ENCODE results near the gene OR10A6.
A peak's percentile ranks its signal among the peaks of the same experiment; 100 is the strongest.

The OR10A6 gene, protein sequence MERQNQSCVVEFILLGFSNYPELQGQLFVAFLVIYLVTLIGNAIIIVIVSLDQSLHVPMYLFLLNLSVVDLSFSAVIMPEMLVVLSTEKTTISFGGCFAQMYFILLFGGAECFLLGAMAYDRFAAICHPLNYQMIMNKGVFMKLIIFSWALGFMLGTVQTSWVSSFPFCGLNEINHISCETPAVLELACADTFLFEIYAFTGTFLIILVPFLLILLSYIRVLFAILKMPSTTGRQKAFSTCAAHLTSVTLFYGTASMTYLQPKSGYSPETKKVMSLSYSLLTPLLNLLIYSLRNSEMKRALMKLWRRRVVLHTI

DNA sequence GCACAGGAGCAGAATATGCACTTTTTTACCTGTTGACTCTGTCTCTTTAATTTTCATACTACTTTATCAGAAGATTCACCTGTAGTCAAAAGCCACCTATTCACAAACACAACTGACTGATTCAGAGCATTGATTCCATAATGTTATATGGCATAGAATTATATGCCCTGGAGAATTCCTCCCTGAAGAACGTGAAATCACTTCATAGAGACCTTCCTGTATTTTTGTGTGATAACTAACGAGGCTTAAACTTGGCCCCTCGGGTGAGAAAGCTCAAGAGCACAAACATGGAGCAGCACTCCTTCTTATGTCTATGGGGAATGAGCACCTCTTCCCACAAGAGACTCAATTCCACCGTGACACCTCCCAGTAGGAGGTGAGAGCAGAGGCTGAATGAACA lies at the start of gene OR10A6:
Gene OR10A6 (minus strand): TSS at position 101 of the 400 bp plus-strand sequence. CDS start 2,606 bp downstream, outside the sequence.
- DNase-seq (ENCODE audit: low spot score), result no peak

DNA sequence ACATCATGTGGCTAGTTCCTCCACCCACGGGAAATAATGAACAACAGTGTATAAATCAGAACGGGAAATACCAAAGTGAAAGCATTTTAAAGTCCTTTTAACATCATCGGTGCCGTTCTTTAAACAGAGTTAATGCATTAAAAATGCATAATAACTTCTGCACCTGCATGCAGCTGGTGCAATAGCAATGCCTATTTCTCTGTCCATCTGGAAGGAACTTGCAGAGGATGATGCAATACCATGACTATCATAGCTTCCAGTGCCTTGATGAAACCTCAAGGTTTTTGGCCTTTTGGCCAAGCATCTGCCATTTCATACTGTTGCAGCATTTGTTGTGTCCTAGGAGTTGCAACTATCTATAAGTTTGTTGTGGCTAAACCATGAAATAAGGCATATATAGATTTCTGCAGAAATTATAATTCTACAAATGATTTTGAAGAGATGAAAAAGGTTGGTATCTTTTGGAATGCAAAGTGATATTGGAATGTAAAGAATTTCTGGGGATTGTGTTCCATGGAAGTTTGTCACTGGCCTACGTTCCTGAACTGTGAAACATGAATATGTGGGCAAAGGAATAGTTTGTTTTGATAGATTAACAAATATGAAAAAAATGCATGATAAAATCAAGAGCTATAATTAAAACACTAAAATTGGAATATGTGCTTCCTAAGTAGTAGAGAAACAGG lies 46.3 kb upstream of the OR10A6 start:
- DNase-seq (ENCODE audit: low spot score), result peak; percentile 29

DNA sequence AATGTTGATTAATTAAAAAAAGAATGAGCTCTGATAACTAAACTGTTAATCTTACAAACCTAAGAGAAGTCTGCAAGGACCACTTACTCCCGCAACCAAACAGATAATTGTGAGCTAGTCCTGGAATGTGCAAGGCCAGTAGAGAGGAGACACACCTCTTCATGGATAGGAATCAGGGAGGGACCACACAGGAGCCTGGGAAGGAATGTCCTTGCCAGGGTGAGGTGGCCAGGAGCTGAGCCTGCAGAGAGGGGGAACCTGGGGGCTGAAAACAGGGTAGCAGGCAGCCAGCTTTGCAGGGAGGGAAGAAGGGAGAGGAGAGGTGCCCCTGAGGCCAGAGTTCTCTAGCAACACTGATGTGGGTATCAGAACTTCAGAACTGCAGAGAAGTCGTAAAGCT lies 43.6 kb upstream of the OR10A6 start:
- DNase-seq (ENCODE audit: low spot score), result no peak

DNA sequence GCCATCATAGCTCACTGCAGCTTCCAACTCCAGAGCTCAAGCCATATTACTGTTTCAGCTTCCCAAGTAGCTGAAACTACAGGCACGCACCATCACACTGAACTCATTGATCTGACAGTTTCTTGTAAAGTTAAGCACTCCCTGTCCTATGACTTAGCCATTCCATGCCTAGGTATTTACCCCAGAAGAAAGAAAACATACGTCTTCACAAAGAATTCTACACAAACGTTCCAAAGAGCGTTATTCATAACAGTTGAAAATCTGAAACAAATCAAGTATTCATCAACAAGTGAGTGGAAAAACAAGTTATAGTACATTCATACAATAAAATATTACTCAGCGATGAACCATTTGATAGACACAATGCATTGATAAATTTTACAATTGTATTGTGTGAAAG lies 41.9 kb upstream of the OR10A6 start:
- DNase-seq (ENCODE audit: low spot score), result no peak

DNA sequence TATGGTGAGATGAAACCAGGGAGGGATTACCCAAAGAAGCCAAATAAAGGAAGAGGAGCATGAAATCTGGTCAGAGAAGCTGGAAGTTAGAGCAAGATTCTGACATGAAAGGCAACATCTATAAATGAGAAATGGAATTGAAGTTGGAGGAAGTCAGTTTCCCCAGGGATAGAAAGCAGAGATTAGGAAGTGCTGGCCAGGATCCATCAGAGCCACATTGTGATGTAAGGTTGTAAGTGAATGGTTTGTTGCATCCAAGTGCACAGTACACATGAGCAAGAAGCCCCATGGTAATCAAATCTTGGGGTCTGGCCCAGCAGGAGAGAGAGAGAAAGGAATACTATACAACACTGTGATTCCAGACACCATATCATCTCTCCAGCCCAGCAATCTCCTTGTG lies 40.8 kb upstream of the OR10A6 start:
- DNase-seq (ENCODE audit: low spot score), result no peak

DNA sequence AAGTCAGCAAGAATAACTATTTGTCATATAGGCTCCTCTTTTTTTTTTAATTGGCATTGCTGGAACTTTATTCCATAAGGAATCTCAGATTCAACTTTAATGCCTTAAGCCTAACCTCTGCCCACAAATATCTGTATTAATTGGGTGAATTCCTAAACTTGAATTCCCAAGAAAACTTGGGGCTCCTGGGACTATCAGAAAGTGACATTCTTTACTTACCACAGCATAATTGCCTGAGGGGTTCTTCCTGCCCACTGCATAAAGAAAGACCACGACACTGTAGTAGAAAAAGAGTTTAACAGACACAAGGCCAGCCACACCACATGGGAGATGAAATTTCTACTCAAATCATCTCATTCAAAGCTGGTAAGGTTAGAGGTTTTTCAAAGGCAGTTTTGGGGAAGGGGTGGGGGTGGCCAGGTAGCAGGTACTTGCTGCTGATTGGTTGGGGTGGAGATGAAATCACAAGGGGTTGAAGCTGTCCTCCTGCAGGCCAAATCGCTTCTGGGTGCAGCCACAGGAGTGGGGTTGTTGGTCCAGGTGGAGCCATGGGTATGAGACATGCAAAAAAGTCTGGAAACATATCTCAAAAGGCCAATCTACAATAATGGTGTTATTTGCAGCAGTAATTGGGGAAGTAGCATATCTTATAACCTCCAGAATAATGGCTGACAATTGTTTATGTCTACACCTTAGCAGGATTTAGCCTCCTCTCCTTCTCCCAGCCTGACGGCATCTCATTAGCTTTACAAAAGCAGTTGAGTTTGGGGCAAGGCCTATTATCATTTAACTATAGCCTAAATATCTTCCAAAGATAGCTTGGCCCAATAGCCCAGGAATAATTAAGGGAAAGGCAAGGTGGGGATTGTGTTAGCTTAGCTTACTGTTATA lies 38.9 kb upstream of the OR10A6 start:
- no peak for DNase-seq (ENCODE audit: low spot score)

DNA sequence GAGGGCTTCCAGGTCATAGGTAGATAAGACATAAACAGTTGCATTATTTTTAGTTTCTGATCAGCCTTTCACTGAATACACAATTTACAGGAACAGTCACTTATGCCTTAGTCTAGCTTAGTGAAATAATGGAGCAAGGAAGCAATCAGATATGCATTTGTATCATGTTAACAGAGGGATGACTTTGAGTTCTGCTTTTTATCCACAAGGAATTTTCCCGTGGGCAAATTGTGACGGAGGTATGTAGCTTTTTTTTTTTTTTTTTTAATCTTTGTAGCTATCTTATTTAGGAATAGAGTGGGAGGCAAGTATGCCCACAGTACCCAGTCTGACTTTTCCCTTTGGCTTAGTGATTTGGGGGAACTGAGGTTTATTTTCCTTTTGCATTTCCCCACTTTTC lies 37.6 kb upstream of the OR10A6 start:
- no peak for DNase-seq (ENCODE audit: low spot score)

DNA sequence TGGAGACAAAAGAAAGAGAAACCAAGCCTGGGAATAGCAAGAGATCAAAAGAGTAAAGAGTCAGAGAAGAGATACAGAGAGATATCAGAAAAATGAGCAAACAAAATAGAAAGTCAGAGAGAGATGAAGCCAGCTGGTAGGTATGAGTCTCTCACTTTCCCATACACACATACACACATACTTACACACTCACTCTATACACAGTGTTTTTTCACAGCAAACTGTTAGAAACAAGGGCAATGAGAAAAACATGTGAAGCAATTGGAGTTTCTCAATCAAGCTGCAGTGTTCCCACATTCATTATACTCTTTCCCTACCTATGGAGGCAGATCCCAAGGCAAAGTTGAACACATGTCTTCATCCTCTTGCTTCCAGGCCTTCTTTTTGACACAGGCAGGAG lies 36.8 kb upstream of the OR10A6 start:
- no peak for DNase-seq (ENCODE audit: low spot score)

DNA sequence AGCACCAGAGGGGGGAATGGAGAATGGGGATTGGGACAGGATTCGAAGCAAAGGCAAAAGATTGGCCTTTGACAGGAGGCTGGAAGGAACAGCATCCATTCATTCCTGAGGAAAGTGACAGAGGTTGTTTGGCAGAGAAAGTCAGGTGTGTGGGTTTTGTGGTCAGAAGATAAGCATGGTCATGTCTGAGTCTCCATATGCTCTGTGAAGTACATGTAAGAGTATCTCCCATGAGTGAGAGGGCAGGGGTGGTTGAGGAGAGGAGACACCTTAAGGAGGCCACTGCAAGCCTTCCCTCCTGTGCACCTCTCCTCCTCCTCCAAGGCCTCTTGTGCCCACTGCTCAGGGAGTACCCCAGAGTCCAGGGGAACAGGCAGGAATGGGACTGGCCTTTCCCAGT lies 36.0 kb upstream of the OR10A6 start:
- DNase-seq (ENCODE audit: low spot score), result no peak

DNA sequence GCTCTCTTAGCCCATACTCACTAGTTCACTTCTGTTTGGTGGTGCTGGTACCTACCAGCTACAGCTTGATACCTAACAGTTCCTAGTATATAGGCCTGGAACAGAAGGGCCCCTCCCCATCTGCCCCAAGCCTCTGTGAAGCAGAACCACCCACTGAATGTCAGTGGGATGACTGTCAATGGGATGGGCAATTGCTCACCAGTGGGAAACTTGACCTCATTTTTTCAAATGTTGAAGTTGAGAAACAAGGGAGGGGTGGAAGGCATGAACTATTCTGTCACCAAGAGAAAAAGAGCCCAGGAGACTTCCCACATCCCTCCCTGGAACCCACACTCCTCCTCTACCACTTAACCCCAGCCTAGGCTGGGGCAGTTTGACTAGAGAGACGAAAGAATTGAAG lies 34.3 kb upstream of the OR10A6 start, which contains the start of gene NLRP10:
Gene NLRP10 (minus strand): TSS at position 62 of the 400 bp plus-strand sequence. CDS start 1,952 bp downstream, outside the sequence.
- DNase-seq (ENCODE audit: low spot score), result no peak

DNA sequence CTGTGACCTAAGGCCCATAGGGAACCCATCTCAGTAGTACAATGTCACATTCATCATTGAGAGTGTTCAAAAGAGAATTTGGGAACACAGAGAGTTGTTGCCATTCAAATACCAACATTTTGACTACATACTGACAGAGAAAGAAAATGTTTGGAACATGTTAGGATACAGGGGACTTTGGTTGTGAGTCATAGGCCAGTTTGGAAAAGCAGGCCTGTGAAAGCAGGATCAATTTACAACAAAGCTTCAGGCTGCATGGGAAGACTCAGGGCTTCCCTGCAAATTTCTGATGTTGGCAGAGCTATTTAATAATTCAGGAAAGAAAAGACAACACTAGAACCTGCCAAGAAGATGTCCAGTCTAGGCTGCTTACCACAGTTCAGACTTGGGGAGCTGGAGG lies 33.8 kb upstream of the OR10A6 start:
- no peak for DNase-seq (ENCODE audit: low spot score)

DNA sequence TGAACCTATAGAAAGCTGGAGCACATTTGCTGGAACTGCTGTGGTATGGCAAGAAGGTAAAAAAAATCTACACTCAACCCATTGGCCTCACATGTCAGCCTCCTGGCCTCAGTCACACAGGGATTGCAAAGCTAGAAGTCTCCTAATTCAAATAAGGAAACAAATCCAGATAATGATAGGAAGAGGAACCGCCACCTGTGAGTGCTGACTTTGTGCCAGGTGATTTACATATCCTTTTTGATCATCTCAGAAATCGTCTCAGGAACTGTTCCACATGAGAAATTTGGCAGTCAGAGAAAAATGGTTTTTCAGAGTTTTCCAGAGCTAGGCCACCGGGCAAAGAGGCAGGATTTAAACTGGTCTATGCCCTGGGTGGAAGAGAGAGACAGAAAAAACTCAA lies 33.2 kb upstream of the OR10A6 start:
- no peak for DNase-seq (ENCODE audit: low spot score)

DNA sequence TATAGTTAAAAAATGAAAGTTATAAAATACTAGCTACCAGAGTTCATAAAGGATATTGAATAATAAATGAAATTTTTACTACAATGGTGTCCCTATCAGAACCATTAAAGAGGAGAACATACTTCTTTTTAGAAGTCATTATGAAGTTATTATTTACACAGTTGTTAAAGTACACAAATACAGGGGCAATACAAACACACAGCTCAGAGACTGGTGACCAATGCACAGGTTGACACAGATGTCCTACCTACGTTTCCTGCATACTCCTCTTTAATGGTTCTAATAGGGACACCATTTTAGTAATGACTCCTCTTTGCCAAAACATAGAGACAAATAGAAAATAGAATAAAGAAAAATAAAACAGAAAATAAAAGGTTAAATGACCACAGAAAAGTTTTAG lies 24.1 kb upstream of the OR10A6 start:
- DNase-seq (ENCODE audit: low spot score), result no peak

DNA sequence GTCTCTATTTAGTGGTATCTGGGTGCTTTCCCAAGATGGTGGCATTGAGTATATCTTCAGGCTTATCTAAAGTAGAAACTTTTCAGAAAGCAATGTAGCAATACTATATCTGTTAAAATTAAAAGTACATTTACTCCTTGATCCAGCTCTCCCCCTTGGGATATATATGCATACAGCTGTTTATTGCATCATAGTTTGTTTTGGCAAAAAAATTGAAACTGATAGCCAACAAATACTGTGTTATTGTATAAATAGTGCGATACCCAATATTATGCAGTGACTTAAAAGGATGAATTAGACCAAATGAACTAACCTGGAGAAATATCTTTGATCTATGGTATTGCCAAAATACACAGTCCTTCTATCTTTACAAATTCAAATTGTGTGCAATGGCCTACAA lies 18.9 kb upstream of the OR10A6 start:
- DNase-seq (ENCODE audit: low spot score), result no peak

DNA sequence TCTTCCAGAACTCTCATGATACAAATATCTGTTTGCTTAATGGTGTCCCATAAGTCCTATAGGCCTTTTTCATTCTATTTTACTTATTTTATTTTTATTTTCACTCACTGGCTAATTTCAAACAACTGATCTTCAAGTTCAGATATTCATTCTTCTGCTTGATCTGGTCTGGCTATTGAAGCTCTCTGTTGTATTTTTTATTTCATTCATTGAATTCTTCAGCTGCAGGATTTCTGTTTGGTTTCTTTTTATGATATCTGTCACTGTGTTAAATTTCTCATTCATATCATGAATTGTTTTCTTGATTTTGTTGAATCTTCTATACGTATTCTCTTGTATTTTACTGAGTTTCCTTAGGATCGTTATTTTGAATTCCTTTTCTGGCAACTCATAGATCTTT lies 13.1 kb upstream of the OR10A6 start:
- DNase-seq (ENCODE audit: low spot score), result no peak

DNA sequence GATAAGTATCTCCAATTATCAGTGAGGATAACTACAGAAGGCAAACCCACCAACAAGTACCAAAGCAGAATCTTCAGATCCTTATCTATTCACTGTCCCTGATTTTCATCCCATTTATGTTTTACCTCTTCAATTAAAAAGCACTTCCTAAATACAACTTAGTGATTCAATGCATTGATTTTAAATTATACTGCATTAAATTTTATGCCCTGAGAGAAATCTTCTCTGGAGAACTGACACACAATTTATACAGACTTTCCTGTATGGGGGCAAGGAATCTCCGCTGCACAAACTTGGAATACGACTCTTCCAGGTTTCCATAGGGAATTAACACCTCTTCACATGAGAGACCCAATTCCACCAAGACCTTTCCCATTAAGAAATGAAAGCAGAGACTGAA lies 10.5 kb upstream of the OR10A6 start, which contains the start of gene OR10A3:
Gene OR10A3 (minus strand): TSS at position 101 of the 400 bp plus-strand sequence. CDS start 2,188 bp downstream, outside the sequence.
- no peak for DNase-seq (ENCODE audit: low spot score)

DNA sequence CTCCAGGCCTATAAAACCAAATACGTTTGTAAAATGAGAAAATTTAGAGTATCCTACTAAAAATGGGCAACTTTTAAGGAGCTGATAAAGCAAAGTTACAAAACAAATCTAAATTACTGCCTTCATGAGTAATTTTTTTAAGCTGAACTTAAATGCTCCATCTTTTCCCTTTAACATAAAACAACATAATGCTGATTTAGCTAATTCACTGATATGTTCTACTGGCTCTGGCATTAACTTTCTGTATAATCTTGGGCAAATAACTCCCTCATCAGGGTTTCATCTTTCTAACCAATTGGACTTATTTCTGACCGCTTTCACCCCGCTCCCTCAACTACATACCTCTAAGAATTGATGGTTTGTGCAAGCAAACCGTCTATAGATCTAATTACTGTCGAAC lies 10.1 kb upstream of the OR10A6 start:
- DNase-seq (ENCODE audit: low spot score), result no peak

DNA sequence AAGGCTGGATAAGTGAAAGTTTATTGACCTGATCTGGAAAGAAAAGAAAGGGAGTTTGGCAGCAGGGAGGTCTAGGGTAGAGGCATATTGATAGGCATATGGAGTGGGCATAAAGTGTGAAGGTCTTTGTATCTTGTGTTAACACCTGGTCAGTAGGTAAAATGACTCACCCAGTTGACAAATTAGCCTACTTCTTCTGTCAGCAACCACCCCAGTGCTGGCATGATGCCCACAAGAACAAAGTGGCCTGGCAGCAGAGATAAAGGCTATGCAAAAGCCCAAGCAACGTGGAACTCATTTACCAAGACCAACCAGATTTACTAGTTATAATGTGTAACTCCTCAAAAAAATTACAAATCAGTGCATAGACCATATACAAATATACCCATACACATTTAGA lies 5.5 kb upstream of the OR10A6 start:
- peak; percentile 10 for DNase-seq (ENCODE audit: low spot score)

DNA sequence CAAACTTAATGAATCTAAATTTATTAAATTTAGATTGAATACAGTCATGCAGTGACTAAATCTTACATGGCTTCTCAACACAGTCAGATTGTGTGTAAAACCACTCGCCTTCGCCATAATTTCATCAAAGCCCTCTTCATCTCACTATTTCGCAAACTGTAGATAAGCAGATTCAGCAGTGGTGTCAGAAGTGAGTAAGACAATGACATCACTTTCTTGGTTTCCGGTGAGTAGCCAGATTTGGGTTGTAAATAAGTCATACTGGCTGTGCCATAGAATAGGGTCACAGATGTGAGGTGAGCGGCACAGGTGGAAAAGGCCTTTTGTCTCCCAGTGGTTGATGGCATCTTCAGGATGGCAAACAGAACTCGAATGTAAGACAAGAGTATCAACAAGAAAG lies 3.4 kb downstream of the OR10A6 start:
- DNase-seq (ENCODE audit: low spot score), result no peak

DNA sequence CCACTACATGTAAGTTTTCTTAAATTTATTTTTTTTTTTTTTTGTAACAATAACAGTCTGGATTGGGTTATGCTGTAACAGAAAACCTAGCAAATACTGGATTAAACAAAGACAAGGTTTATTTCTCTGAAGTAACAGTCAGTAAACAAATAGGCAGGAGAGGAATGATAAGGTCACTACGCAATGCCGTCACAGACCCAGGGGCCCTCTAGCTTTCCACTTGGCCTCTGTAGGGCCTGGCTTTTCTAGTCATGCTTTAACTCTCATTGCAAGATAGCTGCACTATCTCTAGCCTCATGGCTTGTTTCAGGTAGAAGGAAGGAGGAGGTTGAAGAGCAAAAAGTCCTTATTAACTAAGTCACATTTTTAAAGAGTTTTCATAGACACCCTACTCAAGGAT lies 6.5 kb downstream of the OR10A6 start:
- DNase-seq (ENCODE audit: low spot score), result no peak

DNA sequence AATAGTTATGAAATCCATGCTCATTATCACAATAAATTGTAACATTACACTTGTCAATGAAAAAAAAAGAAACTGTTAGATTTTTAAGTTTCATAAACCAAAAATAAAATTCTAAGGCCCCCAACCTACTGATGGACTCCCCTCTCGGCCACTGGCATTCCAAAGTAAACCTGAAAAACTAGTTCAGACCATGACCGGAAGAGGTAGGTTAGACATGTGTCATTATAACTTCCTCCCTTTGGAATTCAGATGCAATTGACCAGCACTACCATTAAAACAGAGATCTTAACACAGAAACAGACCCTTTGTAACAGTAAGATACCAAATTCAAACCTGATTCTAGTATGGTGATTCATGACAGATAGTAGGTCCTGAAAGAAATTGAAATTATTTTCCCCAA lies 12.9 kb downstream of the OR10A6 start:
- DNase-seq (ENCODE audit: low spot score), result no peak

DNA sequence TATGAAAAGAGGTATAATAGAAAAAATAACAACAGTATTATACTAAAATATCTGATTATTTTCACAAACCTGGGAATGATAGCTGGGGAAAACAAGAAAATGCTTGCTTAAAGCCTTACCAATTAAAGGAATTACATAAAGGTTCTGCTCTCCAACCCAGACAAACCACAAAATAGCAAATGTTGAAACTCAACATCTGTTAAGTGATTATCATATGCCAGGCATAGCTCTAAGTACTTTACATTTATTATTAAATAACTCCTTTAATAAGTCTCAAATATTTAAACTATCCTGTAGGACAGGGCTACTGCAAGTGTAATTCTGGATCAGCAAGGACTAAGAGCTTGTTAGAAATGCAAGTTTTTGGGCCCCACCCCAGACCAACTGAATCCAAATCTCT lies 20.1 kb downstream of the OR10A6 start:
- no peak for DNase-seq (ENCODE audit: low spot score)
